ENCODE results near the gene ANKRD10. TPM values are rescaled to one million over a fixed set of nuclear protein-coding genes. Genes with fewer than 3 reads are reported as not detected.

ANKRD10 gene
- total RNA-seq, 1 experiment from 2014 or later = 159 TPM

- Histone ChIP-seq H3K23me2 (ENCODE audit: insufficient read length, low read depth, low read length, poor library complexity, severe bottlenecking) (no peaks in the 10 kb centered on the region), H2BK120ac (ENCODE audit: low read depth, low read length, poor library complexity, severe bottlenecking) (no peak overlapping the region), H4K8ac (replicated peaks; ENCODE audit: insufficient read length, low read depth, low read length) (no peak overlapping the region), H4K91ac (ENCODE audit: insufficient read length, low read depth, low read length) (no peak overlapping the region), H3K4me2 (ENCODE audit: insufficient read depth, insufficient read length, low read length) (no peak overlapping the region), H2BK15ac (ENCODE audit: low read depth, low read length) (no peak overlapping the region), H3K4ac (ENCODE audit: low read depth, low read length) (no peak overlapping the region), H3K9ac (ENCODE audit: extremely low read depth, insufficient read length, low read length) (no peak overlapping the region), H2BK5ac (ENCODE audit: insufficient read length, low read length) (no peak overlapping the region), H3K9me3 (ENCODE audit: control insufficient read depth, low read depth, low read length) (no peaks in the 10 kb centered on the region), H2AK5ac (ENCODE audit: insufficient read length, low read length) (no peak overlapping the region), H4K20me1 (ENCODE audit: control insufficient read depth, insufficient read depth, insufficient read length) (no peaks in the 10 kb centered on the region), H3K79me1 (ENCODE audit: insufficient read depth, low read depth, low read length, poor library complexity, severe bottlenecking) (no peaks in the 10 kb centered on the region), H3K79me2 (ENCODE audit: insufficient read depth, low read length) (no peaks in the 10 kb centered on the region), H3K18ac (ENCODE audit: insufficient read length, low read depth, low read length) (no peak overlapping the region), H4K5ac (ENCODE audit: insufficient read length, low read depth, low read length) (no peak overlapping the region), H2BK20ac (ENCODE audit: low read depth, low read length, poor library complexity, severe bottlenecking) (no peak overlapping the region), H3K4me1 (ENCODE audit: insufficient read depth, low read length) (no peaks in the 10 kb centered on the region), H2BK12ac (ENCODE audit: insufficient read length, low read depth, low read length) (no peak overlapping the region), H3K23ac (ENCODE audit: insufficient read length, low read depth, low read length) (no peak overlapping the region), H2AFZ (ENCODE audit: low read length) (no peak overlapping the region), H3T11ph (ENCODE audit: low read length) (no peak overlapping the region), H3K14ac (ENCODE audit: insufficient read depth, low read length) (no peak overlapping the region), H3K56ac (ENCODE audit: insufficient read length, low read depth, low read length) (no peak overlapping the region), H3K27ac (ENCODE audit: insufficient read length, low read depth, low read length) (no peak overlapping the region), H3K27me3 (ENCODE audit: insufficient read depth, low read length) (no peaks in the 10 kb centered on the region)
- no peak overlapping the region for H3K4me3 Mint-ChIP-seq
- no peaks in the 10 kb centered on the region for H3K36me3 Mint-ChIP-seq (ENCODE audit: insufficient read depth in 1 of 3, low read depth in 3 of 3)
- DNase-seq = no peak
- no peak for TF ChIP-seq CTCF (conservative IDR thresholded peaks at IDR 0.05)
- H3K27ac Mint-ChIP-seq = no peak overlapping the region
- no CpG with 5 or more reads among the region's 6 CpGs for WGBS (ENCODE audit: extremely low coverage, insufficient read length, low lambda C conversion rate)
- peaks cover 5 to 15% of the 10 kb centered on the region in 2 experiments; a peak in 3 of 4 replicates for H3K4me1 Mint-ChIP-seq
- peaks cover 7% of the 10 kb centered on the region for H3K27me3 Mint-ChIP-seq (ENCODE audit: low read depth)
- no peaks in the 10 kb centered on the region; a peak in 2 of 5 replicates for H3K9me3 Mint-ChIP-seq
These were observed 51.2 kb downstream of the ANKRD10 start for GRCh38 chr13:110863685-110864084.
